ENCODE data around the gene CFH. TPM values are rescaled to one million over a fixed set of nuclear protein-coding genes. Genes with fewer than 3 reads are reported as not detected.

The CFH gene
- 1.4 and 5.5 TPM in 2 replicates for total RNA-seq

DNA sequence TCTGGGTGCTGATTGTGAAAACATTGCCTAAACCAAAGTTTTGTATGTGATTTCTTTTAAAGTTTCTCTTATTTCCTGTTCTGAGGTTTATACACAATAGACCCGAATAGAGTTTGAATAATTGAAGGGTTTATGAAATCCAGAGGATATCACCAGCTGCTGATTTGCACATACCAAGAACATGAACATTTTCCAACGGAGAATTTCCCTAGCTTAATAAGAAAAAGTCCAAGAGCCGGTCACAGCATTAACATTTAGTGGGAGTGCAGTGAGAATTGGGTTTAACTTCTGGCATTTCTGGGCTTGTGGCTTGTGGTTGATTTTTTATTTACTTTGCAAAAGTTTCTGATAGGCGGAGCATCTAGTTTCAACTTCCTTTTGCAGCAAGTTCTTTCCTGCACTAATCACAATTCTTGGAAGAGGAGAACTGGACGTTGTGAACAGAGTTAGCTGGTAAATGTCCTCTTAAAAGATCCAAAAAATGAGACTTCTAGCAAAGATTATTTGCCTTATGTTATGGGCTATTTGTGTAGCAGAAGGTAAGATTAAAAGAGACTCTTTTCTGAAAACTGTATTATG is at the start of gene CFH:
Gene CFH (plus strand): TSS at position 407 of the 579 bp plus-strand sequence. CDS start 75 bp downstream, at position 482.

DNA sequence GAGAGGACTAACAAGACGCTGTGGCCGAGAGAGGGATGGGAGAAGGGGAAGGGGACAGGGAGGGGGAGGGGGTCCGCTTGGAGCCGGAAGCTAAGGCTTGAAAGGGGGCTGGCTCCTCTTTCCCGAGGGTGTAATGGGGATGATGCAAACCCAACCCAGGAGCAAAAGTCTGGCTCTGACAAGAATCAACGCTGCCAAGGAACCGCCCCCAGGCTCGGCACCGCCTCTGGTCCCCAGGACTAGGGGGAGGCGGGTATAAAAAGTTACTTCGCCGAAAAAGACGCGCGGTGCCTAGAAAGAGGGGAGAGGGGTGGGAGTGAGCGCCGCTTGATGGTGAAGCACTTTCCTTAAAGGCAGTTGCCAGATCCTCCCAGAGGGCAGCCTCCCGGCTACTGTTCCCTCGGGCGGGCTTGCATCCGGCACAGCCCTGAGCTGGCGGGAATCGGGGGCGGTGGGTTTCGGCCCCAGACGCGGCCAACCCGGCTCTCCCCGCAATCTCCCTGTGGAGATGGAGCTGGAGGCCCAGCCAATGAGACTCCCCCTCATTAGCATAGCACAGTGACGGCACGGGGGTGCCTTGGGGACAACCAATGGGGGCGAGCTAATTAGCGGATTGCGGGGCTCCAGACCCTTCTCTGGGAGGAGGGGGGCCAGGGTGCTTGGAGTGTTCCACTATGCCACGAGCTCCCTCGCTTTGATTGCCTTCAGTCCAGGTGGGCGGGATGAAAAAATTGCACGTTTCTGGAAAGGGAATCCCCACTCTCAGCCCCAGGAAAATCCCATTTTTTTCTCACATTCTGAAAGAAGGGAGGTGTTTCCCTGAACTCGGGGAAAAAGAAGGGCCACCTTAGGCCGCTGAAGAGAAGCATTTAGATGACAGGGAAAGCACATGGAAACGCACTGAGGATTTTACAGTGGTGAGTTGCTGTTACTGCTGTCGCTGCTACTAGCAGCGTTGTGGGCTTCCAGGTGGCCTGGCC is 43.2 kb upstream of the CFH start, which contains the start of gene KCNT2:
Gene KCNT2 (minus strand): TSS at position 51 of the 980 bp plus-strand sequence. CDS start 131 bp downstream, outside the sequence.

DNA sequence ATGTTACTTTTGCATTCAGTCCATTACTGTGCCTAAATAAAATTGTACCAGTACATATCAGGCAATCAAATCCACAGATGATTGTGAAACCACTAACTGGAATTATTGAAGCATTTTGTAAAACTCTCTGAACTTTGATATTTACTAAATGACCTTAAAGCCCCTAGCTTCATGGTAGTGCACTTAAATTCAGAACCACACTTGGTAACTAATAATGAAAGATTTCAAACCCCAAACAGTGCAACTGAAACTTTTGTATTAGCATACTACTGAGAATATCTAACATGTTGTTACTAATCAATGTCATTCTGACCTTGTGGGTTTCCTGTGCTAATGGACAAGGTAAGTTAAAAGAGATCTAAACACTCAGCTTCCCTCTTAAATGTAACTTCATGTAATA is 122.8 kb downstream of the CFH start, which contains the start of gene CFHR3:
Gene CFHR3 (plus strand): TSS at position 238 of the 400 bp plus-strand sequence. CDS start 47 bp downstream, at position 285.

Other genes with a start within 250 kb of the CFH start
- gene KCNT2, start 43.6 kb upstream of the CFH start, total RNA-seq, result 0.08 TPM in 1 of 2 replicates, not detected in the other
- not detected in 2 replicates for gene CFHR3, start 122.8 kb downstream of the CFH start, total RNA-seq
- not detected in 2 replicates for gene CFHR1, start 167.7 kb downstream of the CFH start, total RNA-seq
- not detected in 2 replicates for gene CFHR4, start 236.0 kb downstream of the CFH start, total RNA-seq